ENCODE results near the gene OSBPL10. TPM values are rescaled to one million over a fixed set of nuclear protein-coding genes. Genes with fewer than 3 reads are reported as not detected.

OSBPL10 gene
- total RNA-seq, 1 donor from 2014 or later: 52.7 TPM

DNA sequence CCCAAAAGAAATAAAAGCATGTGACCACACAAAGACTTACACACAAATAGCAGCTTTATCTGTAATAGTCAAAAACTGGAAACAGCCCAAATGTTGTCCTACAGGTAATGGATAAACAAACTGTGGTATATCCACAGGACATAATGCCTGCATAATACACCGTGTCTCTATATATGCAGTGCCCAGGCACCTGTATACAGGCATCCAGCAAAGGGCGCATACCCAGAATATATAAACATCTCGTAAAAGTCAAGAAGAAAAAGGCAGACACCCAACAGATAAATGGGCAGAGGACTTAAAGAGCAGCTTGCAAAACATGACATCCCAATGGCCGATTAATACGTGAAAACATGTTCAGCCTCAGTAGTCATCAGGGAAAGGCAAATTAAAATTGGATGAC lies 7.2 kb downstream of the OSBPL10 start:
- no peak overlapping the region for H3K4me3 ChIP-seq (ENCODE audit: insufficient read depth, low read depth, low read length)
- H3K36me3 Mint-ChIP-seq (ENCODE audit: low read depth, unreplicated experiment): peaks cover 5% of the 10 kb centered on the region
- no peaks in the 10 kb centered on the region for H3K27me3 ChIP-seq (ENCODE audit: insufficient read depth, low read length)
- FAIRE-seq: no peak
- no peak for DNase-seq (ENCODE audit: low read depth)
- peaks cover 18% of the 10 kb centered on the region for H3K4me1 ChIP-seq (ENCODE audit: insufficient read depth, low read length)
- H3K9me3 ChIP-seq (ENCODE audit: insufficient read depth, low read depth, low read length): no peaks in the 10 kb centered on the region
- H3K9me3 Mint-ChIP-seq (ENCODE audit: unreplicated experiment): peaks cover 2% of the 10 kb centered on the region
- no peak overlapping the region for H3K27ac ChIP-seq (ENCODE audit: low read depth, low read length)
- H3K27ac Mint-ChIP-seq (ENCODE audit: unreplicated experiment): no peak overlapping the region
- no peaks in the 10 kb centered on the region for H3K27me3 Mint-ChIP-seq (ENCODE audit: low read depth, unreplicated experiment)
- H3K9ac ChIP-seq (ENCODE audit: low read length): no peak overlapping the region
- no peak overlapping the region for H3K4me3 Mint-ChIP-seq (ENCODE audit: unreplicated experiment)
- no peak overlapping the region for H3K4me2 ChIP-seq (ENCODE audit: low read length)
- H3K4me1 Mint-ChIP-seq (ENCODE audit: low read depth, unreplicated experiment): peaks cover 64% of the 10 kb centered on the region
- no peaks in the 10 kb centered on the region for H3K36me3 ChIP-seq (ENCODE audit: insufficient read depth, low read length)
- TF ChIP-seq EZH2 (IDR thresholded peaks at IDR 0.05; ENCODE audit: insufficient read depth, low read length): no peak
- TF ChIP-seq, protein P1, sequence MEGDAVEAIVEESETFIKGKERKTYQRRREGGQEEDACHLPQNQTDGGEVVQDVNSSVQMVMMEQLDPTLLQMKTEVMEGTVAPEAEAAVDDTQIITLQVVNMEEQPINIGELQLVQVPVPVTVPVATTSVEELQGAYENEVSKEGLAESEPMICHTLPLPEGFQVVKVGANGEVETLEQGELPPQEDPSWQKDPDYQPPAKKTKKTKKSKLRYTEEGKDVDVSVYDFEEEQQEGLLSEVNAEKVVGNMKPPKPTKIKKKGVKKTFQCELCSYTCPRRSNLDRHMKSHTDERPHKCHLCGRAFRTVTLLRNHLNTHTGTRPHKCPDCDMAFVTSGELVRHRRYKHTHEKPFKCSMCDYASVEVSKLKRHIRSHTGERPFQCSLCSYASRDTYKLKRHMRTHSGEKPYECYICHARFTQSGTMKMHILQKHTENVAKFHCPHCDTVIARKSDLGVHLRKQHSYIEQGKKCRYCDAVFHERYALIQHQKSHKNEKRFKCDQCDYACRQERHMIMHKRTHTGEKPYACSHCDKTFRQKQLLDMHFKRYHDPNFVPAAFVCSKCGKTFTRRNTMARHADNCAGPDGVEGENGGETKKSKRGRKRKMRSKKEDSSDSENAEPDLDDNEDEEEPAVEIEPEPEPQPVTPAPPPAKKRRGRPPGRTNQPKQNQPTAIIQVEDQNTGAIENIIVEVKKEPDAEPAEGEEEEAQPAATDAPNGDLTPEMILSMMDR (IDR thresholded peaks at IDR 0.05; ENCODE audit: insufficient read depth, low read depth, low read length): no peak
- H4K20me1 ChIP-seq (ENCODE audit: insufficient read depth, low read length): peaks cover 4% of the 10 kb centered on the region
- H2AFZ ChIP-seq (ENCODE audit: low read depth, low read length): no peak overlapping the region
- peaks cover 64% of the 10 kb centered on the region for H3K79me2 ChIP-seq (ENCODE audit: insufficient read depth, low read length)

DNA sequence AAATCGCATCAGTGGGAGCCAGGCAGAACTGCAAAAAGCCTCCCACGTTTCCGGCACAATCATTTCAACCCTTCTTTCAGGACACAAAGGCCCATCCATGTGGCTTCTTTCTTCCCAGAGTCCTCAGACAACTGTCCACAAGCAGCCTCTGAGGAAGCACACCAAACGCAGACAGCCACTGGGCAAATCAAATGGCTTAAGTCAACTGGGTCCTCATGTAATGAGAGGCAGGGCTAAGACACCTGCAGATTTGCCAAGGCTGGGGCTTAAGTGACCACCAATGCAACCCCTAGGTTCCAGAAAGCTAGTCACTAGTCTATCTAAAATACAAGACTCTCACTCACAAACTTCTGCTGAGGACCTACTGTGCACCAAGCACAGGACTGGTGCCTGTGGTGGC lies 8.0 kb downstream of the OSBPL10 start:
- peak overlapping the region; percentile 94 for H3K27ac Mint-ChIP-seq (ENCODE audit: unreplicated experiment)
- no peaks in the 10 kb centered on the region for H3K27me3 ChIP-seq (ENCODE audit: insufficient read depth, low read length)
- TF ChIP-seq, protein P1 (IDR thresholded peaks at IDR 0.05; ENCODE audit: insufficient read depth, low read depth, low read length): no peak
- TF ChIP-seq EZH2 (IDR thresholded peaks at IDR 0.05; ENCODE audit: insufficient read depth, low read length): no peak
- H3K4me1 Mint-ChIP-seq (ENCODE audit: low read depth, unreplicated experiment): peaks cover 65% of the 10 kb centered on the region
- H4K20me1 ChIP-seq (ENCODE audit: insufficient read depth, low read length): peaks cover 4% of the 10 kb centered on the region
- DNase-seq (ENCODE audit: low read depth): no peak
- no peaks in the 10 kb centered on the region for H3K36me3 ChIP-seq (ENCODE audit: insufficient read depth, low read length)
- peaks cover 57% of the 10 kb centered on the region for H3K79me2 ChIP-seq (ENCODE audit: insufficient read depth, low read length)
- peaks cover 2% of the 10 kb centered on the region for H3K9me3 Mint-ChIP-seq (ENCODE audit: unreplicated experiment)
- no peak overlapping the region for H3K4me3 ChIP-seq (ENCODE audit: insufficient read depth, low read depth, low read length)
- no peaks in the 10 kb centered on the region for H3K27me3 Mint-ChIP-seq (ENCODE audit: low read depth, unreplicated experiment)
- no peak for FAIRE-seq
- peaks cover 26% of the 10 kb centered on the region for H3K4me1 ChIP-seq (ENCODE audit: insufficient read depth, low read length)
- H3K27ac ChIP-seq (ENCODE audit: low read depth, low read length): no peak overlapping the region
- no peak overlapping the region for H3K4me3 Mint-ChIP-seq (ENCODE audit: unreplicated experiment)
- H3K4me2 ChIP-seq (ENCODE audit: low read length): no peak overlapping the region
- no peaks in the 10 kb centered on the region for H3K9me3 ChIP-seq (ENCODE audit: insufficient read depth, low read depth, low read length)
- no peak overlapping the region for H3K9ac ChIP-seq (ENCODE audit: low read length)
- no peak overlapping the region for H2AFZ ChIP-seq (ENCODE audit: low read depth, low read length)
- peaks cover 3% of the 10 kb centered on the region for H3K36me3 Mint-ChIP-seq (ENCODE audit: low read depth, unreplicated experiment)

DNA sequence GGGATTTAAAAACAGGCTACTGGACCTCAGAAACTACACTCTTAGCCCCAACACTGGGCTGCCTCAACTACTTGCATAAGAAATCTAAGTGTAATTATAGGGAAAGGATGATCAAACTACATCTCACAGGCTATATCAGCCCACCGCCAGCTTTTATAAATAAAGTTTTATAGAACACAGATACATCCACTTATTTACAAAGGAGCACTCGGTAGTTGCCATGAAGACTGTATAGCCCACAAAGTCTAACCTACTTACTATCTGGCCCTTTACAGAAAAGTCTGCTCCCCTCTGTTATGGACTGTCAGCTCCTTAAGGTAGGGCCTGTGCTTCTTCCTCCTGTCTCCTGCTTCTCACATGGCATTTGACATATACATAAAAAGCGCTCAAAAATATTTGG lies 9.5 kb downstream of the OSBPL10 start:
- Histone ChIP-seq H3K79me2 (ENCODE audit: insufficient read depth, low read length) (peaks cover 47% of the 10 kb centered on the region), H3K9me3 (ENCODE audit: insufficient read depth, low read depth, low read length) (no peaks in the 10 kb centered on the region), H3K4me1 (ENCODE audit: insufficient read depth, low read length) (peaks cover 33% of the 10 kb centered on the region), H3K4me2 (ENCODE audit: low read length) (no peak overlapping the region), H3K27me3 (ENCODE audit: insufficient read depth, low read length) (no peaks in the 10 kb centered on the region), H3K36me3 (ENCODE audit: insufficient read depth, low read length) (no peaks in the 10 kb centered on the region), H3K27ac (ENCODE audit: low read depth, low read length) (no peak overlapping the region), H2AFZ (ENCODE audit: low read depth, low read length) (no peak overlapping the region), H4K20me1 (ENCODE audit: insufficient read depth, low read length) (peaks cover 4% of the 10 kb centered on the region), H3K9ac (ENCODE audit: low read length) (no peak overlapping the region), H3K4me3 (ENCODE audit: insufficient read depth, low read depth, low read length) (no peak overlapping the region)
- Mint-ChIP-seq H3K36me3 (ENCODE audit: low read depth, unreplicated experiment) (peaks cover 3% of the 10 kb centered on the region), H3K4me3 (ENCODE audit: unreplicated experiment) (no peak overlapping the region), H3K4me1 (ENCODE audit: low read depth, unreplicated experiment) (peaks cover 68% of the 10 kb centered on the region), H3K27ac (ENCODE audit: unreplicated experiment) (peak overlapping the region; percentile 94), H3K27me3 (ENCODE audit: low read depth, unreplicated experiment) (no peaks in the 10 kb centered on the region), H3K9me3 (ENCODE audit: unreplicated experiment) (peaks cover 2% of the 10 kb centered on the region)
- DNase-seq (ENCODE audit: low read depth): no peak
- no peak for TF ChIP-seq EZH2 (IDR thresholded peaks at IDR 0.05; ENCODE audit: insufficient read depth, low read length)
- TF ChIP-seq, protein P1 (IDR thresholded peaks at IDR 0.05; ENCODE audit: insufficient read depth, low read depth, low read length): no peak
- FAIRE-seq: no peak

Measured in astrocyte (in vitro differentiated cells and primary cell).